ENCODE results near the gene IFI44L.

- TF ChIP-seq, protein P1, sequence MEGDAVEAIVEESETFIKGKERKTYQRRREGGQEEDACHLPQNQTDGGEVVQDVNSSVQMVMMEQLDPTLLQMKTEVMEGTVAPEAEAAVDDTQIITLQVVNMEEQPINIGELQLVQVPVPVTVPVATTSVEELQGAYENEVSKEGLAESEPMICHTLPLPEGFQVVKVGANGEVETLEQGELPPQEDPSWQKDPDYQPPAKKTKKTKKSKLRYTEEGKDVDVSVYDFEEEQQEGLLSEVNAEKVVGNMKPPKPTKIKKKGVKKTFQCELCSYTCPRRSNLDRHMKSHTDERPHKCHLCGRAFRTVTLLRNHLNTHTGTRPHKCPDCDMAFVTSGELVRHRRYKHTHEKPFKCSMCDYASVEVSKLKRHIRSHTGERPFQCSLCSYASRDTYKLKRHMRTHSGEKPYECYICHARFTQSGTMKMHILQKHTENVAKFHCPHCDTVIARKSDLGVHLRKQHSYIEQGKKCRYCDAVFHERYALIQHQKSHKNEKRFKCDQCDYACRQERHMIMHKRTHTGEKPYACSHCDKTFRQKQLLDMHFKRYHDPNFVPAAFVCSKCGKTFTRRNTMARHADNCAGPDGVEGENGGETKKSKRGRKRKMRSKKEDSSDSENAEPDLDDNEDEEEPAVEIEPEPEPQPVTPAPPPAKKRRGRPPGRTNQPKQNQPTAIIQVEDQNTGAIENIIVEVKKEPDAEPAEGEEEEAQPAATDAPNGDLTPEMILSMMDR (conservative IDR thresholded peaks at IDR 0.05 in 1 of 2, IDR thresholded peaks at IDR 0.05 in 1 of 2; ENCODE audit: extremely low read depth in 1 of 2, insufficient read depth in 1 of 2, low read depth in 1 of 2, low read length in 2 of 2) = no peak
- no peak for TF ChIP-seq EZH2 (IDR thresholded peaks at IDR 0.05; ENCODE audit: borderline replicate concordance, low read length)
Observed at GRCh38 chr1:78687914-78688313, 67.7 kb downstream of the IFI44L start.
